Fibroblast of peridontal ligament (primary cell): ENCODE measurements around the gene NKX6-2.
A peak's percentile ranks its signal among the peaks of the same experiment; 100 is the strongest.

Source experiments
- DNase-seq: peaks from one replicate; pipeline ENCODE4 v3.0.0-alpha.2; 2010; ENCODE audit errors: extremely low read depth

The NKX6-2 gene

DNA sequence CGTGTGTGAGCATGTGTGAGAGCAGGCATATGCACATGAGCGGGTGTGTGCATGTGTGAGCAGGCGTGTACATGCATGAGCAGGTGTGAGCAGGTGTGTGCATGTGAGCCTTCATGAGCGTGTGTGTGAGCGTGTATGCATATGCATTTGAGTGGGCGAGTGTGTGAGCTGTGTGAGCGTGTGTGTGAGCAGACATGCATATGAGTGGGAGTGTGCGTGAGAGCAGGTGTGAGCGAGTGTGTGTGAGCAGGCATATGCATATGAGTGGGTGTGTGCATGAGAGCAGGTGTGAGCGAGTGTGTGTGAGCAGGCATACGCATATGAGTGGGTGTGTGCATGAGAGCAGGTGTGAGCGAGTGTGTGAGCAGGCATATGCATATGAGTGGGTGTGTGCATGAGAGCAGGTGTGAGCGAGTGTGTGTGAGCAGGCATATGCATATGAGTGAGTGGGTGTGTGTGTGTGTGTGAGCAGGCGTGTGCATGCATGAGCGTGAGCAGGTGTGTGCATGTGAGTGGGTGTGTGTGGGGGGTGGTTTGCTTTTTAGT, 30.7 kb downstream of the NKX6-2 start:
- no peak for DNase-seq

DNA sequence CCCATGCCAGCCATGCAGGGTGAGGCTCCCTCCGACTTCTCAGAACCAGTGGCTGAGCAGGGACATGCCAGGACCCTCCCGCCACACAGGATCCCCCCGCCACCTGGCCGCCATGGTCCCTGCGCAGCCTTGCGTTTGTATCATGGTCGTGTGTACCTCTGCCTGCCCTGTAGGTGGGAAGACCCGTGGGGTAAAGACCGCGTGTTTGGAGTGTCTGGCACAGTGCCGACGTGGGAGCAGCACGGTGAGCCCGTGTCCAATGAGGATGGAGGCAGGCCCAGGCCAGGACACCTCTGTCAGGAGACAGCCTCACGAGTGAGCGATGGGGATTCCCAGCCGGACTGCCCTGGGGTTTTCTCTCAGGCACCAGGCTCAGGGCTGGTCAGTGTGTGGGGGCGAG, 31.9 kb downstream of the NKX6-2 start:
- no peak for DNase-seq

DNA sequence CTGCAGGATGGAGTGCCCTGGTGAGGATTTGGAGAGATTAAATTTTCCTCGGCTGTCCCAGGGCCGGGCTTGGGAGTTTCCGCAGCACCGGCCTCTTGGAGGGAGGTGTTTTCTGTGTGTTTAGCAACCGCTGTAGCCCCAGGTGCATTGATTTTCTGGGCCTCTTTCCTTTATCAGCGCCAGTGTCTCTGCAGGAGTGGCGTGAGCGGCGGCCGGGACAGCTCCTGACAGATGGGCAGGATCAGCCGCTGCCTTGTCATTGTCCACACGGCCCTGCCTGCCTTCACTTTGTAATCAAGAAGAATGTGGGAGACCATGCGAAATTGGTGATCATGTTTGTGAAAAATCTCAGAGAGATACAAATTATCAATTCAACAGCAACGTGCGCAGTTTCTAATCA, 32.4 kb downstream of the NKX6-2 start:
- no peak for DNase-seq

DNA sequence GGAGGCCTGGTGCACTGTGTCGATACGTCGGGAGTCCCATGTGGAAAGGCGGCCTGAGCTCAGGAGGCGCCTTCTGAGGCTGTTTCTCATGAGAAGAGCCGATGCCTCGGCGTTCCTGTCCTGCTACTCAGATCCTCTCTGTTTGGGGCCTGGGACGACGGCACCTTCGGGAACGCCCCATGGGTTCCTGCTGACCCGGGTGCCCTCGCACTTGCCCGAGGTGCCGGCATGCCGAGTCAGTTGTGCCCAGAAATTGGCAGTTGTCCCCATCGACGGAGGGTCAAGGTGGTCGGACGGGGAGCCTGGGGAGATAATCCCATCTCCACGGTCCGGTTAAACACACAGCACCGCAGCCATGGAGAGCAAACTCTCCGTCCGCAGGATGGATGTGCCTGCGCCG, 33.0 kb downstream of the NKX6-2 start:
- no peak for DNase-seq

DNA sequence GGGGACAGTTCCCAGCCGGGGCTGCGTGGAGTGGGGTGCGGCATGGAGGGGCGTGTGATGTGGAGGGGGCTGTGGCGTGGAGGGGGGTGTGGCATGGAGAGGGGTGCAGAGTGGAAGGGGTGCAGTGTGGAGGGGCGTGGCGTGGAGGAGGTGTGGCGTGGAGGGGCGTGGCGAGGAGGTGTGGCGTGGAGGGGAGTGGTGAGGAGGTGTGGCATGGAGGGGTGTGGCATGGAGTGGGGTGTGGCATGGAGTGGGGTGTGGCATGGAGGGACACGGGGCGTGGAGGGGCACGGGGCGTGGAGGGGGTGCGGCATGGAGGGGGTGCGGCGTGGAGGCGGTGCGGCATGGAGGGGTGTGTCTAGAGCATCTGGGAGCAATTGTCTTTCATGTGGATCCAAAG, 33.6 kb downstream of the NKX6-2 start:
- DNase-seq, result no peak

DNA sequence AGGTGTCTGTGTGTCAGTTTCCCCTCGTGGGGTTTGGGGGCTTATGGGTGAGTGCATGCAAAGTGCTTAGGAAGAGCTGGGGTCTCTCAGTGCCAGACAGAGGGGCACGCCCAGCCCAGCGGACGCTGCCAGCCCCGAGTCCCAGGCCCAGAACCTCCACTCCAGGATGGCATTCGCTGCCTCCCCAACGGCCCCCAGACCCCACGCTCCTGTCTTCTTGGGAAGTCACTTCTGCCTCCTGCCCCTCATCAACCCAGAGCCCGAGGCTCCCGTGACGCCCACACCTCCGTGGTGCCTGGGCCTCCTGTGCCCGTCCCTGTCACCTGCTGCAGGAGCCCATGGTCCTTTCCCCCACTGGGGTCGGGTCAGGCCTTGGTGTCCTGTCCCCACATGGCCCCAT, 35.0 kb downstream of the NKX6-2 start:
- DNase-seq, result no peak

DNA sequence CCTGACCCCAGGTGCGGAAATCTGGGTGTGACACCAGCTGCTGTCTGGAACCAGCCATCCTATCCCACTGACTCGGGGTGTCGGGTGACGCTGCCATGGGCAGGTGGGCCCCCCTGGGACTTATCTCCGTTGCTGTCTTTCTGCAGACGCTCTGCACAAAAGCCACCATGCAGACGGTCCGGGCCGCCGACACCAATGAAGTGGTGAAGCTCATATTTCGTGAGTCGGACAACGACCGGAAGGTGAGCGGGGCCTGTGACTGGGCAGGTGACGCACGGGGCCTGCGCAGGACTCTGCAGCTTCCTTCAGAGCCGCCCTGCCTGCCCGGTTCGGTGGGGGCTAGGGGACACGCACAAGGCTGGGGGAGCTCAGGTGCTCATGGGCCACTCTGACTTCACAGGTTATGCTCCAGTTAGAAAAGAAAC, 36.6 kb downstream of the NKX6-2 start:
- DNase-seq, result no peak

DNA sequence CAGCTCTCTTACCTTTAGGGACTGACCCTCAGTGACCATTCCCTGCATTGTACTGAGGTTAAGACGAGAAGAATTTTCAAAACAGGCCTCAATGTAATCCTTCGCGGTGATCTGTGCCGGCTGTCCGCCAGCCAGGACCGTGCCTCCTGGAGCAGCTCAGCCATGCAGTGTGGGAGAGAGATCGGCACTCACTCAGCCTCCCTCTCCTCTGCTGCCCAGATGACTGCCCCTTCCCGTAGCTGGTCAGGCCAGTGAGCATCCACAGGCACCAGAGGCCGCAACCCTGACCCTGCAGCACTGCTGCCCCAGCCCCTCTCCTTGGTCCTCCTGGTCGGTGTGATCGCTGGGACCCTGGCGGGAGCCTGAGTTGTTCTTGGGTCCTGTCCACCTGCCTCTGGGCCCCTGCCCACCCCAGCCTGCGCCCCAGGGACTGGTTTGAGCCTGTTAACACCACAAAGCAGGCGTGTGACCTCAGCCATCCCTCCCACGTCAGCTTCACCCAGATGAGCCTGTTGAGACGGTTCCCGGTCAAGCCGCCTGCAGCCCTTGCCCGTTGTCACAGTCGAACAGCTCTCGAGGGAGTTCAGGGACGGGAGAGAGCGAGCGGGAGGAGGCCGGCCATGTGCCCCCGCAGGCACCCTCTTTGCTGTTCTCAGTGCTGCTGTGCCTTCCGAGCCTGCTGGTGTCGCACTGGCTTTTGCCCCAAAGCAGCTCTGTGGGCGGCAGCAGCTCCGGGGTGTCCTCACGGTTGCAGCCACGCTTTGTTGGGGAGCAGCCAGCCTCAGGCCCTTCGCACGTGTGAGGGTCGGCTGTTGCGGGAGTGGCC, 37.2 kb downstream of the NKX6-2 start:
- DNase-seq, result no peak

DNA sequence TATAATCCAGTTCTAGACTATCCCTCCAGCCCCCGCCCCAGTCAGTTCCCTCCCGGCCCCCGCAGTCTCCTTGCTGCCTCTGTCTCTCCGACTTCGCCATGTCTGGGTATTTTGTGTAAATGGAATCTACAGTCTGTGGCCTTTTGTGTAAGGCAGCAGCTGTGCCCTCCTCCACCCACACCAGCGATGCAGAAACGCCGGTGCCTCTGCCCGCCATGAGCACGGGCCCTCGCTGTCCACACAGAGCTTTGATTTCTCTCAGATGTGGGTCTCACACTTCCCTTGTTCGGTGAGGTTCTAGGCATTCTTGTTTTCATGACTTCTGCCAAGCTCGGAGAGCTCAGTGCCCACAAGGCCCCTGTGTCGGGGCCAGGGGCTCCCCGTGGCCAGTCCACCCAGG, 37.8 kb downstream of the NKX6-2 start:
- DNase-seq, result no peak

DNA sequence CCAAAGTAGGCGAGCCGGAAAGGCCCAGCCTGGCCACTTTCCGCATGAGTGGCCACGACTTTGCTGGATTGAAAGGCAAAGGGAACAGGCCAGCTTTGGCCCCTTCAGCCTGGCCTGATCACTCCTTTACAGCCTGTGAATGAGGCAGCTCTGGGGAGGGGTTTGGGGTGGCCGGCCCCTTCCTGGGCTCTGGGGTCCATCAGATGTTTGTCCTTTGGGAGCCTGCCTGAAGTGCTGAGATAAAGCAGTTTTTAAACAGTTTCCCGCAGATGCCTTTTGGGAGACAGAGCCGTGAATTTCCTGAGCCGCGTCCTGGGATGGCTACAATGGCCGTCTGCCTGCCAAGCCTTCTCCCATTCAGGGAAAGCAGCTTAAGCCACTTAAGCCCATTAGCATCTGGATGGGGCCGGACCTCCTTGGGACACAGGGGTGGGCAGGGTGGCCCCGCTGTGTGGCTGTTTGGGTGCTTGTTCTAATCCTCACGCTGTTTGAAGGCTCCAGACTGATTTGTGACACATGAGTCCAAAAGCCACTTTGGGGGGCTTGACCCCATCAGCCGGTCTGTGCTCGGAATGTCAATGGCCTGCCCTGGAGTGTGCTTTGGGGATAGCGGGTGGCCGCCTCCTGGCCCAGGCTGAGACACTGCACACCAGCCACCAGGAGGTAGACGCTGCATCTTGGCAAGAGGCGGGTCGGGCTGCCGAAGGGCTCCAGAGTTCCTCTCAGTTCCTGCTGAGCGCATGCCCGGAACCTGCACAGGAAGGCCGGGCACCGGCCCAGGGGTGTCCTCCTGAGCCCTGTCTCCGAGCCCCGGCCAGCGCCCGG, 38.9 kb downstream of the NKX6-2 start:
- no peak for DNase-seq

DNA sequence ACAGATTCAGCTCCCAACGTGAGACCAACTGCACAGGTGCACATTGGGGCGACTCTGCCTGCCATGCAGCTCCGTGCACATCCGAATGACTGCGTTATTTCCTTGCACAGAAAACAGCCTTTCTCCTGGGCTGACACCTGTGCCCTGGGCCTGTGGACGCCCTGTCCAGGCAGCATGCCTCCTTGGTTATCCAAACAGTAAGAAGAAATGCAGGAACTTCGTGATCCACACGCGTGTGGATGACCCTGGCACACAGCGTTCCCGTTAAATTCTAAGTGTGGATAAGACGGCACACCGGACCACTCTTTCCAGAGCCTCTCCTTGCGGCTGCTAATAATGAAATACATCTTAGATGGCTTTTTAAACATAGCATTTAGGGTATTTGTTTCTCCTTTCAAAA, 39.6 kb downstream of the NKX6-2 start:
- DNase-seq, result no peak

DNA sequence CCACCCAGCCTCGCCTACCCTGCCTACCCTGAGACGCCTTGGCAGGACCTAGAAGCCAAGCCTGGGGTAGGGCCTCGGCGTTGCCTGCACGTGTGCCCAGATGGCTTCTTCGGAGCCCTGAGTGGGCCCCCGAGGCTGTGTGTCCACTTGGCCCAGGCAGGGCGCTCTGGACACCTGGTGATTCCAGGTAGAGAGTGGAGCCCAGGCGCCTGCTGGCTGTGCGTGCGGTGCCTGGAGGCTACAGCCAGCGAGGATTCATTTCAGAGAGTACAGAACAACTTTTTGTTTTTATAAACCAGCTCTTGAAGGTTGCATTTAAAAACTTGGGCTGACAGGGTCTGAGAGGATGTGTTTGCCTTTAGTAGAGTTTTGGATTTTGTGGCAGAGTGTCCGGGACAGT, 40.0 kb downstream of the NKX6-2 start:
- DNase-seq, result no peak

DNA sequence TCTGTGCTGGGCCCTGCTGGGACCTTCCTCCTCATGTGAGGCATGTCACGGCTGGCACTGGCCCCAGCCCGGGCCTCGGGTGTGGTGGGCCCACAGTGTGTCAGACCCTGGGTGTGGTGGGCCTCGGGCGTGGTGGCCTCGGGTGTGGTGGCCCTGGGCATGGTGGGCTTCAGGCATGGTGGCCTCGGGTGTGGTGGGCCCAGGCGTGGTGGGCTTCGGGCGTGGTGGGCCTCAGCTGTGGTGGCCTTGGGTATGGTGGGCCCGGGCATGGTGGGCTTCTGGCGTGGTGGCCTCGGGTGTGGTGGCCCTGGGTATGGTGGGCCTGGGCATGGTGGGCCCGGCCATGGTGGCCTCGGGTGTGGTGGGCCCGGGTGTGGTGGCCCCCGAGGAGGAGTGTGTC, 40.4 kb downstream of the NKX6-2 start:
- no peak for DNase-seq

DNA sequence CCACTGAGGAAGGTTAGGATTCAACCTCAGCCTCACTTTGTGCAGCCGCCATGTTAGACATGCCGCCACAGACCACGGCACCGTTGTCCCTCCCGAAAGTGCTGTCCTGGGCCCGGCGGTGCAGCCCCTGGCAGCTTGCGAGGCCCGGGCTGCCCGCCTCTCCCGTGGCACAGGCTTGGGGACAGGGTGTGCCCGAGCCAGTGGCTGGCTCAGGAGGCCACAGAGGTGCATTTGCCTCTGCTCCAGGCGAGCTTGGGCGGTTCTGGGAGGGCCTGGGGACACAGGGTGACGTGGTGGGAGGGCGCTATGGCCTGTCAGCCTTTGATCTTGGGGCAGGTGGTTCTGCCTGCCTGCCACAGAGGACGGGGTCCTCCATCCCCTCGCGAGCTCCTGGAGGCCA, 41.1 kb downstream of the NKX6-2 start:
- DNase-seq, result no peak

DNA sequence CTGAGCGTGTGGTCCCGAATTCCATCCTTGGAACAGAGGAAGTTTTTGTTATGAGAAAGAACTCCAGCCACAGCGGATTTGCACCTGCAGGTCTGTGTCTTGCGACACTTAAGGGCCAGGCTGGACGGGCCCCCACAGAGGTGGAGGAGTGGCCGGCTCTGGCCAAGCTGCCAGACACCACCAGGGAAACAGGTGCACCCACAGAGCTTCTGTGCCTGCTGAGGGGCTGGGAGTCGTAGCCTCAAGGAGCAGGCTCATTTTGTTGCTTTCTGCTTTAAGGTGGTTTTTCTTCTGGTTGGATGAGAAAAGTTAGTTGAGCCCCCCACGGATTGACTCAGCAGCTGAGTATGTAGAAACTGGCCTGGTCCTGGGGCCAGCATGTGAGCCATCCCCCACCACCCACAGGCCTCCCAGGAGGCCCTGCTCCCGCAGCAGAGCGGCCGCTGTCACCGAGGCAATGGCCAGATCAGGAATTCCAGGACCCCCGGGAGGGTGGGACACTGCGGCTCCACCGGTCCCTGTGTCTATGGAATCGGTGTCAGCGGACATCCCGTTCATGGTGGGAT, 41.9 kb downstream of the NKX6-2 start:
- DNase-seq, result no peak

DNA sequence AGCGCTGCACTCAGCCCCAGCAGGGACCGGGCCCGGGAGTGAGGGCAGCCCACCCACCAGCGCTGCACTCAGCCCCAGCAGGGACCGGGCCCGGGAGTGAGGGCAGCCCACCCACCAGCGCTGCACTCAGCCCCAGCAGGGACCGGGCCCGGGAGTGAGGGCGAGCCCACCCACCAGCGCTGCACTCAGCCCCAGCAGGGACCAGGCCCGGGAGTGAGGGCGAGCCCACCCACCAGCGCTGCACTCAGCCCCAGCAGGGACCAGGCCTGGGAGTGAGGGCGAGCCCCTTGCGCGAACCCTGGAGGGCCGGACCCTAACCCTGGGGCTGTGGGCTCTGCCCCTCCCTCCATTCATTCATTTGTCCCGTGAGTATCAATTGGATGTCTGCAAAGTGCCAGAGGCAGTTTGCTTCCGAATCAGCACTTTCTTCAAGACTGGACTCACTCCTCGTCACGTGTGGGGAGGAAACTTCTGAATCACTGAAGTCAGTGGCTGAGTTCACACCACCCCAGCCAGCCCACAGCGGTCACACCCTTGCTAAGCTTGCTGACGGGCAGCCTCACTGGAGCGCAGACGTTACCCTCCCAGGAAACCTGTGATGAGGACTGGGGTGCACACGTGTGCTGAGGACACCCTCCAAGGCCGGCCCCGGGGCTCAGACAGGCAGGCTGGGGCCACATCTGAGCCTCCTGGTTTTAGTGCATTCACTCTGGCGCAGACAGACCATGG, 42.6 kb downstream of the NKX6-2 start:
- peak; percentile 67 for DNase-seq

DNA sequence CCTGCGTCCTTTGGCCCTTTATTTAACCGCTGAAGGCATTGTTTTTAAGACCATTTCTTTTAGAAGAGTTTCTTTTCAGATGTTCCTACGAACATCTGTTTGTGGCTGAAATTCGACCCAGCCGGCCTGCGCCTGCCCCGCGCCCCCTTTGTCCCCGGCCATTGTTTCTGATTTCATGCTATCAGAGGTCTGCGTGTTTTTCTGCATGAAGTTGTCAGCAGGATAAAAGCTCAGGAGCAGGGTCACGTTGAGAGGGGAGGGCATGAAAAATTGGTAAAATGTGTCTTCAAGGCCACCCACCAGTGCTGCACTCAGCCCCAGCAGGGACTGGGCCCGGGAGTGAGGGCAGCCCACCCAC, 43.1 kb downstream of the NKX6-2 start:
- no peak for DNase-seq

DNA sequence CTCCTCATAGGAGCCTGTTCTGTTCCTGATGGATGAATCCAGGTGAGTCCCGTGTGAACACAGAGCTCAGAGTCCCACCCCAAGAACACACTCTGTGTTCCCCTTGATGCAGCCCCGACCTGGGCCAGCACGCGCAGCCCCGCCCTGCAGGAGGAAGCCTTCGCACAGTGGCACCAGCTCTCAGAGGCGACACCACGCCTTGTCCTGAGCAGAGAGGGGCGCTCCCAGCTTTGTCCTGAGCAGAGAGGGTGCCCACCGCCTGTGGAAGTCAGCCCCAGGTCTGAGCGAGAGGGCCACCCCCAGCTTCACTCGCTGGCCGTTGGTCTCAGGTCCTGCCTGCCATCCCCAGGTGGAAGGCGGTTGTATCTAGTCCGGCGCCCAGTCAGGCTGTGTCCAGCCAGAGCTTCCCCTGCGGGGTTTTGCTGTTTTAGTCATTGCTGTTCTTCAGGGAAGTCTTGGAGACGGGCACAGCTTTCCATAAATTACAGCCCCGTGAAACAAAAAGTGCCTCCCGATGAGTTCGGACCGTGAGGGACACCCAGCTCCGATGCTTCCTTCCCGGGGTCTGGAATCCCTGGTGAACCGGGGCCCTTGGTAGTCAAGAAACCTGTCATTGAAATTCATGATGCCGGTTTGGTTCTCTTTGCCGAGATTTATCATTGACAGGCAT, 43.6 kb downstream of the NKX6-2 start:
- no peak for DNase-seq

DNA sequence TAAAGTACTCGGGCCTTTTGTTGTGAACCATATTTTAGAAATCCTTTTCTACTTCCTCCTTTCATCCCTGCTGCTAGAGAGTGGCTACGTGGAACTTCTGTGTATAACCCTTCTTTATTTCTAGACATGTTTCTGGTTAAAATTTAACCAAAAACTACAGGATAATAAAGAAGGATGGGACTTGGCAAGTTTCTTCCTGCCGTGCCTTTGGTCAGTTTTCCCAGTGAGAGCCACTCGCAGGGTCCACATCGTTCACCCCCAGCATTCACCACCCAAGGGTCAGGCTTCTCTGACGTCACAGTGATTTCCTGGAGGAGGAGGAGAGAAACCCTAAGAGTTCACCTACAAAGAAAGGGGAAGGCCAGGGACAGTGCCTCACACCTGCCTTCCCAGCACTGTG, 45.4 kb downstream of the NKX6-2 start:
- no peak for DNase-seq

DNA sequence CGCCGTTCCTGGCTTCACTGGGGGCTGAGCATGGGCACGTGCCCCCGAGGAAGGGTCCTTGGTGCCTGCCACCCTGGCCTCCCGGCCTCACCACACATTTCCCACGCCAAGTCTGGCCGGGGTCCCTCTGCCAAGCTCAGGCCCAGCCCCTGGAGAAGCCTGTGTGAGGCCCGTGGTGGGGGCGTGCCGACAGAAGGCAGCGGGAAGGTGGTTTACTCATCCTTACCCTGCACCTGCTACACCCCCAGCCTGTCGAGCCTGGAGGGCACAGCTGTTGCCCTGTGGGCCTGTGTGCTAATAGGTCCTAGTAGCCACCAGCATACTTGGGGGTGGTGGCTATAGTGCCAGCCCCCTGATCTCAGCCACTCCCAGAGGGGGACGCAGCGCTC, 46.7 kb downstream of the NKX6-2 start:
- no peak for DNase-seq

DNA sequence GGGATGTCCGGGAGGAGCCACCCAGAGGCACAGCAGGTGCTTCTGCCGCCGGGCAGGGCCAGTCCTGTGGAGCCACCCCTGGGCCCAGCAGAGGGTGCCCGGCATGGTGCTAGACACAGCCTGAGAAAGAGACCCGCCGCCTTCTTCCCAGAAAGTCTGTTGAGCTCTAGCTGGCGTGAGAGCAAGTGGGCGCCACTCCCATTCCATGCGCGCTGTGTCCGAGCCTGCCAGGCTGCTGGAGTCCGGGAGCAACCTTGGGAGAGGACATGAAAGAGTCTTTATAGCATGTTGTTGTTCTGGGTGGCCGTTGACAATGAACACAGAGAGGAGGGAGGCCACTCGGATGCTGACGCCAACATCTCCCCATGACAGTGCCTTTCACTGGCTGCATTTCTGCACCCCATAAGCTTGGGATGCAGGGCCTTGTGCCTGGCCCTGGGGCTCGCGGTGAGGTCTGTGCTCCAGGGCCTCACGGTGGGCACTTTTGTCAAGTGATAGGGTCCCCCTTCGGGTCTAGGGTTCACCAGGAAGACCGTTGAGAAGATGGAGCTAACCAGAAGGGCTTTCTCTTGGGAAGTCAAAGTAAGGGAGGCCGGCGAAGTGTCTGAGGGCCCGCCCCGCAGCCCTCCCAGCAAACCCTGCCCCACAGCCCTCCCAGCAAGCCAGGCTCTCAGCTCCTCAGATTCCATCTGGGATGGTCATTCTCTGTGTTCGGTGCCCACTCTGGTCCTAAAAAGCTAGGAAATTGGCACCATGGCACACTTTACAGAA, 47.3 kb downstream of the NKX6-2 start:
- DNase-seq, result no peak
